VCaP (cell line): ENCODE results near the gene LAMA5.

Experiments
- H3K27ac ChIP-seq: fragments of 450-650 bp; 2 replicates; pipeline ENCODE4 v1.5.1; 2017
- CTCF ChIP-seq: fragments of 450-650 bp; conservative IDR thresholded peaks from 2 replicates; pipeline ENCODE4 v1.5.1; 2017; ENCODE audit warnings: mild to moderate bottlenecking, moderate library complexity

The LAMA5 gene

GRCh38 chr20:62265365-62265764 lies 101.7 kb downstream of the LAMA5 start:
- no peak overlapping the region for H3K27ac ChIP-seq
- TF ChIP-seq CTCF = no peak

- no peak overlapping the region for H3K27ac ChIP-seq
- TF ChIP-seq CTCF = no peak
These were observed 103.7 kb downstream of the LAMA5 start for GRCh38 chr20:62263396-62263795.

- no peak for TF ChIP-seq CTCF
These were observed 105.0 kb downstream of the LAMA5 start for GRCh38 chr20:62262064-62262463.

GRCh38 chr20:62259294-62259565 lies 107.9 kb downstream of the LAMA5 start:
- no peak overlapping the region for H3K27ac ChIP-seq
- TF ChIP-seq CTCF = no peak

More at GRCh38 chr20:62262064-62262463, 105.0 kb downstream of the LAMA5 start:
- H3K27ac ChIP-seq = no peak overlapping the region
